NCI-H1048 (cell line): ENCODE data around the gene TOR1A.

ENCODE experiments used
- DNase-seq: peaks from one replicate; lab custom pipeline; 2025; lab: John Stamatoyannopoulos, UW

Gene TOR1A

GRCh38 chr9:129823935-129824601 is at the start of gene TOR1A:
Gene TOR1A (minus strand): TSS chr9:129824136. CDS start chr9:129824085, 51 bp downstream.
- DNase-seq = peak; percentile 77

- no peak for DNase-seq
Observed at GRCh38 chr9:129871046-129871445, 47.1 kb upstream of the TOR1A start.

GRCh38 chr9:129869585-129870501 is 45.9 kb upstream of the TOR1A start:
- DNase-seq = no peak

DNA sequence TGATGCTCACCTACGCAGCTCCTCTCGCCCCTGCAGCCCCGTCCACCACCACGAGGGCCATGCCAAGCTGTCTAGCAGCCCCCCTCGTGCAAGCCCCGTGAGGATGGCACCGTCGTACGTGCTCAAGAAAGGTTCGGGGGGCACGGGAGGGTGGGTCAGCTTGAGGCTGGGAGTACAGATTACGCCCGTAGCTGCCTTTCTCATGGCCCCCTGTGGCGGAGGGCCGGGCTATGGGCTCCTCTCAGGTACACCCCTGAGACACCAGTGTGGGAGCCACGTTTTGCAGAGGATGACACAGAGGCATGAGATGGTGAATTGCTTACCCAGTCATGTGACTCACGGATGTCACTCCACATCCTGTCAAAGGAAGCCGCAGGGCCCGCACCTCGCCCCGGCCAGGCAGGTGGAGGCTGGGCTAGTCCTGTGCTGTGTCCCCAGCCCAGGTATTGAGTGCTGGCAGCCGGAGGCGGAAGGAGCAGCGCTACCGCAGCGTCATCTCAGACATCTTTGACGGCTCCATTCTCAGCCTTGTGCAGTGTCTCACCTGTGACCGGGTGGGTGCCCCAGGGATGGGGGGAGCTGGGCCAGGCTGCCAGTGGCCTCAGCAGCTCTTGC is 45.0 kb upstream of the TOR1A start:
- no peak for DNase-seq

- no peak for DNase-seq
Observed at GRCh38 chr9:129868023-129868871, 44.3 kb upstream of the TOR1A start.

- no peak for DNase-seq
Observed at GRCh38 chr9:129867136-129868022, 43.4 kb upstream of the TOR1A start.

DNA sequence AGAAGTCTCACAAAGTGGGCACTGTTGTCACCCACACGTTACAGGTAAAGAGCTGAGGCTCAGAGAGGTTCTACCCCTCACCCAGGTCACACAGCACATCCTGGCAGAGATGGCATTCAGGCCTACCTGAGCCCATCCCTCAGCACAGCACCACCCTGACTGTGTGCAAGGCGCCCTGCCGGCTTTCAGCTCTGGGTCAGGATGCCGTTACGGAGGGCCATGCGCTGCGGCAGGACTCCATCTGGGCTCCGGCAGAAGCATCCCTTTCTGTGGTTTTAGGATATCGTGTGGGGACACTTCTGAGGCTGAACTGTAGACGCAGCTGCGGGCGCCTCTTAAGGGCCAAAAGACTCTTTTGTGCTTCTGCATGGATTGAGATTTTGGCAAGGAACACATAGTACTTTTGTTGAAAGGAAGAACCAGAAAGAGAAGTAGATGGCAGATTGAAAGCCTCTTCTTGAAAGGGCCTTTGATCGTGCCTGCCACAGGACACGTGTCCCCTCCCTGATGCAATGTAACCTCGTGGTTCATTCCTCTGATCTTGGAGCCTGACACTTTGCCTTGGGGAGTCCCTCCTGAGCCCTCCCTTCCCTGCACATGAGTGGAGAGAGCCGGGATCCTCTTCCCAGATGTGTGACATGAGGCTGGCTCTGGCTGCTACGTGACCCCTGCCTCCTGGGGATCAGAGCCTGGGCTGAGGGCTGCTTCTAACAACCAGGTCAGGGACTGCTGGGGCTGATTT is 42.6 kb upstream of the TOR1A start:
- no peak for DNase-seq

DNA sequence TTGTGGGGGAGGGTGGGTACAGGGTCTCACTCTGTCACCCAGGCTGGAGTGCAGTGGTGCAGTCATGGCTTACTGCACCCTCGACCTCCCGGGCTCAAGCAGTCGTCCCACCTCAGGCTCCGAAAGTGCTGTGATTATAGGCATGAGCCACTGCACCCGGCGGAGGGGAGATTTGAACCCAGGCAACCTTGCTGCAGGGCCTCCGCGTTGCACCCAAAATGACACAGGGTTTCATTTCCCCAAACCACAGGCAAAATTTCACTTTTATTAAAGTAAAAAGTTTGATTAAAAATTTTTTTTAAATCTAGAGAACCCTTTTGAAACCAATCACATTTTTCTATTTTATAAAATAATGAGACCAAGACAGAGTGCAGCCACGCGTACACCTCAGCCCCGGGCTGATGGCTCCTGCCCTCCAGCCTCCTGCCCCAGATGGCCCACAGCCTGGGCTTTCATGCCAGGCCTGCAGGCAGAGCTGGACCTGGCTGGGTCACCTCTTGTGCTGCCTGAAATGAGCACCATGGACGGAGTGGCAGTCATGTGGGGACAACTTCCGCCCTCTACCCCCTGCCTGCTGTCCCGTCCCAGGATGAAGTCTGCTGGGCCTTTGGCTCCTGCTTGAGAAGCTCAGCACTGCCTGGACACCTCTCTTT is 41.9 kb upstream of the TOR1A start:
- no peak for DNase-seq

DNA sequence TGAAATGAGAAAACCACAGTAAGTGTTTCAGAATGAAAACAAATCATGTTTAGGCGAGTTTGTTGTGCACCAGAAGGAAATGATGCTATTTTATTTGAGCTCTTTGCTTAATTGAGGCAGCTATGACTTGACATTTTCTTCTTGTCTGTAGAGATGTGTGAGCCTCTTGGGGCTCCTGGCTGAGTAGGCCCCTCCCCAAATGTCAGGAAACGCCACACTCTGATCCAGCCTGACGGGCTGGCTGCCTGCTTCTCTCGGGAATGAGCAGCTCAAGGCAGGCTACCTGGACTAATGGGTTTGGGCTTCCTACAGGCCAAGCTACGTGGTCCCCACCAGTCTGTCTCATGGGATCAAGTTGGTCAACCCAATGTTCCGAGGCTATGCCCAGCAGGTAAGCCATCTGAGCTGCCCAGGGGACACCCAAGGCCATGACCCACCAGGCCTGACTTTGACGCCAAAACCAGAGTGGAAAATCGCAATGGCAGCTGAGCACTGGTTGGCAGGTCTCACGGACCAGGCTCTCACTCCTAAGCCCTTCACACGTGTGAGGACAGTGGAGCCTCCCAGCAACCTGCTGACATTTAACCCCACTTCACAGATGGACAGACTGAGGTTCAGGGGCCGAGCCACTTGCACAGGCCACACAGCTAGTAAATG is 41.2 kb upstream of the TOR1A start:
- no peak for DNase-seq

DNA sequence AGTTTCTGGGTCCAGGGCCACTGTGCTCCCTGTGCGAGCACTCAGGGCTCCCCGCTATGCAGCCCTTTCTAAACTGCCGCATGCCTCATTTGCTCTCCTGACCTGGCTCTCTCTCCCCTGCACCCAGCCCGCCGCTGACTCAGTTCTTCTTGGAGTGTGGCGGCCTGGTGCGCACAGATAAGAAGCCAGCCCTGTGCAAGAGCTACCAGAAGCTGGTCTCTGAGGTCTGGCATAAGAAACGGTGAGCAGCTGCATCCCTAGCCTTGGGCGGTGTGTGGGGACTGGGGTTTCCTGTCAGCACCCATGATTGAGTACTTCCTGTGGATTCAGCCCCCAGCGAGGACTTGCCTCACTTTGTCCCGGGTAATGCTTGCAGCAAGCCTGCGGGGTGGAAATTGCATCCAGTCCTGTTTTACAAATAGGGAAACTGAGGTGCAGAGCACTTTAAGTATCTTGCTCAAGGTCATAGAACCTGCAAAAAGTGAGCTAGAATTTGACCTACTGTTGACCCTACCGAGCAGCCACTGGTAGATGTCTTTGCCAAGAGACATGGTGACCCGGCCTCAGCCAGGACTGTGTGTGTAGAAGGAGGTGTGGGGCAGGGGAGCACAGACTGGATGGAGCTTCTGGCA is 39.2 kb upstream of the TOR1A start:
- DNase-seq = no peak

GRCh38 chr9:129861447-129861827 is 37.5 kb upstream of the TOR1A start:
- no peak for DNase-seq

DNA sequence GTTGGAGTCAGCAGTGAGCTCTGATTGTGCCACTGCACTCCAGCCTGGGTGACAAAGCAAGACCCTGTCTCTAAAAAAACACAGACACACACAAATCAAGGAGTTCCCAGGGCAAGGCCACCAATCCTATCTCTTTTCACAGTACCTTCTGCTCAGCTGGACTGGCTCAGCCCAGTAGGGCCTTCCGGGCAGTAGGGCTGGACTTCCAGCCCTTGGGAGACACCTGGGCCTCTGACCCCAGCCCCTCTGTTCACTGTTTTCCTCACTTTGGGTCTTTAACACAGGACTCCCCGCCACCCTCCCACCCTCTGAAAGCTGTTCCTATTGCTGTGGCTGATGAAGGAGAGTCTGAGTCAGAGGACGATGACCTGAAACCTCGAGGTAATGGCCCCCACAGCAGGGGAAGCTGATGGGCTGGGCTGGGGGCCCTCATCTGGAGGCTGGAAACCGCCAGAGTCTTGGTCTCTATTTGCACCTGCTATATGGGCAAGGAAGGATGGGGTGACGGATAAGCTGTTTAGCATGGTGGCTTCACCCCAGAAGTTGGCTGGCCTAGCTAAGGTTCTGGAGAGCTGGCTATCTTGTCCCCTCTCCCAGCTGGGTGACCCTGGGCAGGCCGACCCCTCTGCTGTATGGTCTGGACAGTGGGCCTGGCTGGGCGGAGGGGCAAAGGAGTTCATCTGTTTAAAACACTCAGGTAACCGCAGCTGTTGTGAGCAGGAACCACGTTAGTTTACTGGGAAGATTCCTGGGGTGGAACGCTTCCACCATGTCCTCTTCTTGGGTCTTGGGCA is 36.9 kb upstream of the TOR1A start:
- DNase-seq = no peak

GRCh38 chr9:129858167-129858962 is 34.4 kb upstream of the TOR1A start:
- no peak for DNase-seq

- no peak for DNase-seq
Observed at GRCh38 chr9:129857207-129857606, 33.3 kb upstream of the TOR1A start.

DNA sequence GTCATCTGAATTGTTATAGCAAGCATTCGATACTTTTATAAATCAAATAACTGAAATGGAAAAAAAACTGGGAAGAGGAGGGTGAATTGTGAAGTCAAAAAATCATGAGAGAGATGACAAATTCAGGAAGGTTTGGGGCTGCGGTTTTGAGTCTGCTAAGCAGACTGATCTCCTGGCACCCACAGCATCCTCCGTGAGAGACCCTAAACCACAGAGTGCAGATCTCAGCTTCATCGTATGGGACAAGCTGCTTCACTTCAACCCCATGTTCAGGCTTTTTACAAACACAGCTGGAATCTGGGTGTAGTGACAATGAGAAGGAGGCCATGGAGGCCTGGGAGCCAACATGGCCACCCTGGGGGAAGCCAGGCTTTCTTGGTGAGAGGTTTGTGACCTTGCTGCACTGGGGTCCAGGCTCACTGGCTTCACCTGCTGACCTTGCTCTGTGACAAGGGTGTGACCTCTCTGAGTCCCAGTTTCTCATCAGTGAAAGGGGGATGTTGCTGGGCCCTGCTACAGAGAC is 30.7 kb upstream of the TOR1A start:
- no peak for DNase-seq

DNA sequence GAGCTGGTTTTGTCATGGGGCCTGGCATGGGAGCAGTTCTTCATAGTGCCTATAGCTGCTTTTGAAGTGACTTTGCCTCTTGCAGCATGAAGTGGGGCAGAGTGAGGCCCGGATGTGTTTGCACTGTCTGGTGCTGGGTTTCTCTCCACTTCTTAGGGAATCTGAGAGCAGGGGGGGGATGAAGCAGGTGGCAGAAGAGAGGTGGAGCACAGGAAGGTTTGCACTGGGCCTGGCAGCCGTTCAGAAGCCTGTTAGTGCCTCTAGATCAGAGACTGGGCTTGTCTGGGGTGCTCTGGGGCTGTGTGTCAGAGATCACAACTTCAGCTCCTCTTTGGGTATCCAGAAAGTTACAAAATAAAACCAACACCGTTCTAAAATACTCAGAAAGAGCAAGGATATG is 29.7 kb upstream of the TOR1A start:
- DNase-seq = no peak

- DNase-seq = no peak
Observed at GRCh38 chr9:129852579-129852978, 28.6 kb upstream of the TOR1A start.
